ENCODE measurements around the gene PODXL.

GRCh38 chr7:131522325-131522930 lies 34.0 kb downstream of the PODXL start:
- TF ChIP-seq, protein P1, sequence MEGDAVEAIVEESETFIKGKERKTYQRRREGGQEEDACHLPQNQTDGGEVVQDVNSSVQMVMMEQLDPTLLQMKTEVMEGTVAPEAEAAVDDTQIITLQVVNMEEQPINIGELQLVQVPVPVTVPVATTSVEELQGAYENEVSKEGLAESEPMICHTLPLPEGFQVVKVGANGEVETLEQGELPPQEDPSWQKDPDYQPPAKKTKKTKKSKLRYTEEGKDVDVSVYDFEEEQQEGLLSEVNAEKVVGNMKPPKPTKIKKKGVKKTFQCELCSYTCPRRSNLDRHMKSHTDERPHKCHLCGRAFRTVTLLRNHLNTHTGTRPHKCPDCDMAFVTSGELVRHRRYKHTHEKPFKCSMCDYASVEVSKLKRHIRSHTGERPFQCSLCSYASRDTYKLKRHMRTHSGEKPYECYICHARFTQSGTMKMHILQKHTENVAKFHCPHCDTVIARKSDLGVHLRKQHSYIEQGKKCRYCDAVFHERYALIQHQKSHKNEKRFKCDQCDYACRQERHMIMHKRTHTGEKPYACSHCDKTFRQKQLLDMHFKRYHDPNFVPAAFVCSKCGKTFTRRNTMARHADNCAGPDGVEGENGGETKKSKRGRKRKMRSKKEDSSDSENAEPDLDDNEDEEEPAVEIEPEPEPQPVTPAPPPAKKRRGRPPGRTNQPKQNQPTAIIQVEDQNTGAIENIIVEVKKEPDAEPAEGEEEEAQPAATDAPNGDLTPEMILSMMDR (IDR thresholded peaks at IDR 0.05; ENCODE audit: insufficient read depth, low read length, poor library complexity, severe bottlenecking): no peak
- no peak for TF ChIP-seq EZH2phosphoT487 (conservative IDR thresholded peaks at IDR 0.05; ENCODE audit: low read length)

Measured in SU-DHL-6 (cell line).